ENCODE results near the gene PDE8B.

PDE8B gene

GRCh38 chr5:77302247-77302646, 91.8 kb downstream of the PDE8B start:
- Histone ChIP-seq H3K9ac (ENCODE audit: low read length) (no peak overlapping the region), H3K9me2 (ENCODE audit: low read depth, low read length) (no peaks in the 10 kb centered on the region), H2AFZ (ENCODE audit: low read length) (no peak overlapping the region), H3K27me3 (ENCODE audit: insufficient read depth, low read length) (0 out of 2 replicates have a peak, but pooled peaks cover 3% of the 10 kb centered on the region), H3K27ac (ENCODE audit: low read depth, low read length, poor library complexity, severe bottlenecking) (no peak overlapping the region), H3K4me1 (ENCODE audit: insufficient read depth, low read length, severe bottlenecking) (no peaks in the 10 kb centered on the region), H3F3A (ENCODE audit: insufficient read depth, low read length) (no peaks in the 10 kb centered on the region), H3K79me2 (ENCODE audit: insufficient read depth, low read length) (no peaks in the 10 kb centered on the region), H3K36me3 (ENCODE audit: insufficient read depth, low read length) (no peaks in the 10 kb centered on the region), H3K4me2 (ENCODE audit: low read length) (no peak overlapping the region), H4K20me1 (ENCODE audit: insufficient read depth, low read length) (no peaks in the 10 kb centered on the region), H3K9me3 (ENCODE audit: low read length) (no peaks in the 10 kb centered on the region), H3K4me3 (ENCODE audit: low read depth, low read length, poor library complexity, severe bottlenecking) (no peak overlapping the region)
- no peak for TF ChIP-seq EZH2 (IDR thresholded peaks at IDR 0.05; ENCODE audit: borderline replicate concordance, low read length)

- Histone ChIP-seq H3K27ac (ENCODE audit: low read depth, low read length, poor library complexity, severe bottlenecking) (no peak overlapping the region), H3K9me3 (ENCODE audit: low read length) (no peaks in the 10 kb centered on the region), H3K27me3 (ENCODE audit: insufficient read depth, low read length) (0 out of 2 replicates have a peak, but pooled peaks cover 3% of the 10 kb centered on the region), H3K36me3 (ENCODE audit: insufficient read depth, low read length) (no peaks in the 10 kb centered on the region), H3K4me2 (ENCODE audit: low read length) (no peak overlapping the region), H3F3A (ENCODE audit: insufficient read depth, low read length) (no peaks in the 10 kb centered on the region), H4K20me1 (ENCODE audit: insufficient read depth, low read length) (no peaks in the 10 kb centered on the region), H3K9ac (ENCODE audit: low read length) (no peak overlapping the region), H2AFZ (ENCODE audit: low read length) (no peak overlapping the region), H3K4me3 (ENCODE audit: low read depth, low read length, poor library complexity, severe bottlenecking) (no peak overlapping the region), H3K4me1 (ENCODE audit: insufficient read depth, low read length, severe bottlenecking) (no peaks in the 10 kb centered on the region), H3K9me2 (ENCODE audit: low read depth, low read length) (no peaks in the 10 kb centered on the region), H3K79me2 (ENCODE audit: insufficient read depth, low read length) (no peaks in the 10 kb centered on the region)
- TF ChIP-seq CTCF (IDR thresholded peaks at IDR 0.05; ENCODE audit: low read length): no peak
- no peak for TF ChIP-seq EZH2 (IDR thresholded peaks at IDR 0.05; ENCODE audit: borderline replicate concordance, low read length)
Measured at GRCh38 chr5:77302653-77303052, 92.2 kb downstream of the PDE8B start.

GRCh38 chr5:77304388-77304787, 93.9 kb downstream of the PDE8B start:
- TF ChIP-seq EZH2 (IDR thresholded peaks at IDR 0.05; ENCODE audit: borderline replicate concordance, low read length) (no peak), CTCF (IDR thresholded peaks at IDR 0.05; ENCODE audit: low read length) (no peak)
- no peak overlapping the region for H3K27ac ChIP-seq (ENCODE audit: low read depth, low read length, poor library complexity, severe bottlenecking)
- no peaks in the 10 kb centered on the region for H3K4me1 ChIP-seq (ENCODE audit: insufficient read depth, low read length, severe bottlenecking)
- H3K79me2 ChIP-seq (ENCODE audit: insufficient read depth, low read length): no peaks in the 10 kb centered on the region
- no peaks in the 10 kb centered on the region for H3K36me3 ChIP-seq (ENCODE audit: insufficient read depth, low read length)
- no peaks in the 10 kb centered on the region for H3K9me3 ChIP-seq (ENCODE audit: low read length)
- H3K9me2 ChIP-seq (ENCODE audit: low read depth, low read length): no peaks in the 10 kb centered on the region
- no peaks in the 10 kb centered on the region for H4K20me1 ChIP-seq (ENCODE audit: insufficient read depth, low read length)
- H3K27me3 ChIP-seq (ENCODE audit: insufficient read depth, low read length): 0 out of 2 replicates have a peak, but pooled peaks cover 3% of the 10 kb centered on the region
- H3F3A ChIP-seq (ENCODE audit: insufficient read depth, low read length): no peaks in the 10 kb centered on the region
- H3K9ac ChIP-seq (ENCODE audit: low read length): no peak overlapping the region
- H2AFZ ChIP-seq (ENCODE audit: low read length): no peak overlapping the region
- H3K4me3 ChIP-seq (ENCODE audit: low read depth, low read length, poor library complexity, severe bottlenecking): no peak overlapping the region
- H3K4me2 ChIP-seq (ENCODE audit: low read length): no peak overlapping the region

GRCh38 chr5:77305222-77305846, 94.9 kb downstream of the PDE8B start:
- H3K4me3 ChIP-seq (ENCODE audit: low read depth, low read length, poor library complexity, severe bottlenecking): no peak overlapping the region
- 0 out of 2 replicates have a peak, but pooled peaks cover 3% of the 10 kb centered on the region for H3K27me3 ChIP-seq (ENCODE audit: insufficient read depth, low read length)
- H4K20me1 ChIP-seq (ENCODE audit: insufficient read depth, low read length): no peaks in the 10 kb centered on the region
- no peak overlapping the region for H3K9ac ChIP-seq (ENCODE audit: low read length)
- H3K4me2 ChIP-seq (ENCODE audit: low read length): no peak overlapping the region
- H2AFZ ChIP-seq (ENCODE audit: low read length): no peak overlapping the region
- H3K27ac ChIP-seq (ENCODE audit: low read depth, low read length, poor library complexity, severe bottlenecking): no peak overlapping the region
- H3K9me3 ChIP-seq (ENCODE audit: low read length): no peaks in the 10 kb centered on the region
- no peaks in the 10 kb centered on the region for H3K4me1 ChIP-seq (ENCODE audit: insufficient read depth, low read length, severe bottlenecking)
- H3K9me2 ChIP-seq (ENCODE audit: low read depth, low read length): no peaks in the 10 kb centered on the region
- H3K79me2 ChIP-seq (ENCODE audit: insufficient read depth, low read length): no peaks in the 10 kb centered on the region
- H3K36me3 ChIP-seq (ENCODE audit: insufficient read depth, low read length): no peaks in the 10 kb centered on the region
- H3F3A ChIP-seq (ENCODE audit: insufficient read depth, low read length): no peaks in the 10 kb centered on the region
- no peak for TF ChIP-seq EZH2 (IDR thresholded peaks at IDR 0.05; ENCODE audit: borderline replicate concordance, low read length)
